CD4-positive, alpha-beta T cell treated with Interleukin-15 for 1 hour (primary cell): ENCODE results near the gene ANP32A.

Source experiments
- DNase-seq: peaks from one replicate; pipeline ENCODE4 v3.0.0-alpha.2; 2020

ANP32A gene

GRCh38 chr15:68797599-68798345 is 22.9 kb downstream of the ANP32A start:
- DNase-seq = no peak

GRCh38 chr15:68797191-68797590 is 23.5 kb downstream of the ANP32A start:
- no peak for DNase-seq

GRCh38 chr15:68796576-68796975 is 24.1 kb downstream of the ANP32A start:
- no peak for DNase-seq

GRCh38 chr15:68795298-68795848 is 25.3 kb downstream of the ANP32A start:
- DNase-seq = peak; percentile 77

DNA sequence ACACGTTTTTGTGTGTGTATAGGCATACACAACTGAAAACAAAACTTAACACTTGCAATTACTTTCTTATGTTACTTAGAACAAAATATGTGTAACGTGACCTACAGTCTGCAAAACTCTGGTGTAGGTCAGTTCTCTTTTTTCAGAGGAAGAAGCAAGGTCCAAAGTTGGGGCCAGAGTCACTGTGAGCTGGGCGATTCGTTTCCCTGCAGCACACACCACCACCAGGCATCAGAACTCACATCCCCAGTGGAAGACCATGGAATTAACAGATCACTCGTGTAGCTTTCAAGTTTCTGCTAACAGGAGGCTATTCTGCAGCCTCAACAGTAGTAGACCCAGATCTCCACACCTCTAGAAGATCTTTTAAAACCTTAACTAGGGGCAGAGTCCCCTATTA is 25.8 kb downstream of the ANP32A start:
- DNase-seq = no peak

GRCh38 chr15:68794307-68794706 is 26.4 kb downstream of the ANP32A start:
- no peak for DNase-seq

DNA sequence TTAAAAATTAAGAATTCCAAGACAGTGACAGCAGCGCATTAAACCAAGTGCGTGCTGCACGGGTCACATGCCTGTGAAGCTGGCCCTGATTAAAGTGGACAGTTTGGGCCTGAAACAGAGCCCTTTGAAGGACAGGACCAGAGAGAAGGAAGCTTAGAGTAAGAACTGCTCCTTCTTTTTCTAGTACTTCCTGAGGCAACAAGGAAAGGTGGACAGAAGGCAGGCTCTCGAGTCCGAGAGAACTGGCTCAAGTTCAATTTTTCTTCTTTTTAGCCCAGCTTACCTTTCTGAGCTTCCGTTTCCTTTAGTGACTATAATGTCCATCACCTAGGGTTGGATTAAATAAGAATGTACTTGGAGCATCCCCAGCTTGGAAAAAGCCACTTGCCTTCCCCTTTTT is 26.9 kb downstream of the ANP32A start:
- DNase-seq = no peak

GRCh38 chr15:68792901-68793766 is 27.6 kb downstream of the ANP32A start:
- no peak for DNase-seq

DNA sequence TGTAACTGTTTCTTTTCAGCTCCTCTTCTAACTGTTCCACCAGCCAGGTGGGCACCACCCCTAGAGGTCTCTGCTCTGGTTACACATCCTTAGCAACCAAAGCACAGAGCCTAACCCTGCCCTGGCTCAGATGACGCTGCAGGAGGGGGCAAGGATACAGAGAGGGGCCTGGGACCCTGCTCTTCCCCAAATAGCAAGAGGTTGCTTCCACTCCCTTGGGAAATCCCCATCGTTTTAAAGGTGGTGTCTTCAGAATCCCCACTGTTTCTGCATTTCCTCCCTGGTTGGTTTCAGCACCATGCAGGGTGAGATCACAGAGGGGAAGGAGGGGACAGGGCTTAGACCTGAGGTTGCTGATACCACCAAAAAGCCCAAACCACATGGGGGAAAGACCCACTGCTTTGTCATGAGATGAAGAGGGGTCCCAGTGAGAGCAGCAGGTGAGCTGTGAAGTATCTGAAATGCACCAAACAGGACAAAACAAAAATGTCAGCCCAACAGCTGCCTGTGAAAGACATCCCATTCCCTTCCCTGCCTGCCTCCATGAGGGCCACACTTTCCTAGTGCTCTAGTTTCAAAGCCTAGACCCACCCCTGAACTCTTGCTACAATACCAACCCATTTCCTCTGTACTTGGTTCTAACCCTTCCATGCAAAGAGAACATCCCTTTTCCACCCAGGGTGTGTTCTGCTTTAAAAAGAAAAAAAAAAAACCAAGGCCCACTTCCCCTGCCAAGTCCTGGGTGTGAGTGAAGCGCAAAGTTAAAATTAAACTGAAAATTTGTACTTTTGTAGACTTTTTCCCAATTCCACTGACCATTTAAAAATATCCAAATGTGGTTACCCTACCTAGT is 29.0 kb downstream of the ANP32A start:
- DNase-seq = peak; percentile 75

DNA sequence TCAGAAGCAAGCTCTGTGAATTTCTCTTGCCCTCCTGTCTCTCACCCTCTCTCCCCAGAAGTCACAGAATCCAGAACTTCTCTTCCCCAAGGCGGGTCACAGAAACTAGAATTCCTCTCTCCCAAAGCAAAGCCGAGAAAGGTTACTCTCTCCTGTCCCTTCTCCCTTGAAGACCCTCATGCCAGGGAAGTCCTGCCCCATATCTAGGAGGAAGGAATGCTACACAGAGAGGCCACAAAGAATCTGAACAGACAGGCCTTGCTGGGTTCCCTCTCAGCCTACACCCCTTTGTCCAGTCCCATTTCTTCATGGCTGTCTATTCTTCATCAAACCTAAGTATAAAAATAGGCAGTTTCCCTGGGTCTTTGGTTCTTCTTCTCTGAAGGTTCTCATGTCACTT is 29.8 kb downstream of the ANP32A start:
- no peak for DNase-seq

- DNase-seq = no peak
Observed at GRCh38 chr15:68790242-68790575, 30.5 kb downstream of the ANP32A start.

- no peak for DNase-seq
Observed at GRCh38 chr15:68789534-68790241, 31.0 kb downstream of the ANP32A start.

- DNase-seq = no peak
Observed at GRCh38 chr15:68789091-68789490, 31.6 kb downstream of the ANP32A start.

DNA sequence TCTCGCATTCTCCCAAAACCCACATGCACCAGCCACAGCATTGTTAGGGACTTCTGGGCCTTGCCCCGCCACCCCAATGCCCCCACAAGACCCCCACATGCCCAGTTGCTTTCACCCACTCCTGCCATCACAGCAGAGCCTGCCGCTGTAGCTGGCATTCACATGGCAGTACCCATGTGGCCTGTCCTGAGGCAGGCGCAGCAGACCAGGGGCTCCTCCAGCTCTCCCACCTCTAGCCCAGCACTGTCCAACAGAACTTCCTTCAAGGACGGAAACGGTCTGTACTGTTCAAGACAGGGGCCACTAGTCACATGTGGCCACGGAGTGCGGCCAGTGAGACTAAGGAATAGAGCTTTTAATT is 32.5 kb downstream of the ANP32A start:
- no peak for DNase-seq

- no peak for DNase-seq
Observed at GRCh38 chr15:68787609-68788263, 33.0 kb downstream of the ANP32A start.

DNA sequence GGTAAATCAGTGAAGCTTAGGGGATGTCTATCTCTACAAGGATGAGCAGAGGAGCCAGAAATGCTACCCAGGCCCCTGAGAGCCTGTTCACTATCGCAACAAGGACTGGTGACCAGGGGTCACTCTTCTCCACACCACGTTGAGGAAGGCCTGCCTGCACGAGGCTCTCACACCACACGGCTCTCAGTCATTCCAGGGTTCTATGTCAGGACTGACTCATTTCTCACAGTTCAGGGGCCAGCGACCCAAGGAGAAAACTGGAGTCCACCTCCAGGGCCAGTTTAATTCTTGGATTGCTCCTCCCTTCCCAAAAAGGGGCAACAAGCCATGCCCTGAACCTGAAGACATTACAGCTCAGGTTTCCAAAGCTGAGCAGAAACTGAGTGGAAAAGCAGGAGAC is 33.9 kb downstream of the ANP32A start:
- no peak for DNase-seq

- DNase-seq = no peak
Observed at GRCh38 chr15:68785541-68785940, 35.2 kb downstream of the ANP32A start.

- DNase-seq = no peak
Observed at GRCh38 chr15:68784206-68784605, 36.5 kb downstream of the ANP32A start.

GRCh38 chr15:68783226-68784058 is 37.3 kb downstream of the ANP32A start:
- peak; percentile 63 for DNase-seq

- no peak for DNase-seq
Observed at GRCh38 chr15:68782589-68783161, 38.0 kb downstream of the ANP32A start.
